Stimulated activated effector memory CD8-positive, alpha-beta T cell treated with anti-CD3 and anti-CD28 coated beads, Interleukin-12 subunit alpha, Interleukin-12 subunit beta, amount 100 ng/mL, for 72 hours (primary cell): ENCODE measurements around the gene DCDC2C.

Source experiments
- ATAC-seq: fragments of 150-1000 bp; cut with Tn5 transposase; 2 replicates; pipeline ENCODE4 v1.10.0; 2021
- DNase-seq, 2 donors: peaks; one replicate each; pipeline ENCODE4 v3.0.0; 2021 to 2022; ENCODE audit warnings: low spot score in 2 of 2
- H3K27ac Mint-ChIP-seq: one replicate; pipeline ENCODE4 v1.8.0; 2022; ENCODE audit warnings: mild to moderate bottlenecking, mixed read lengths
- H3K36me3 Mint-ChIP-seq: one replicate; pipeline ENCODE4 v1.8.0; 2022; ENCODE audit warnings: mild to moderate bottlenecking, mixed read lengths
- H3K4me1 Mint-ChIP-seq: one replicate; pipeline ENCODE4 v1.8.0; 2022; ENCODE audit warnings: mixed read lengths
- H3K4me3 Mint-ChIP-seq: one replicate; pipeline ENCODE4 v1.8.0; 2022; ENCODE audit warnings: mild to moderate bottlenecking, mixed read lengths
- H3K9me3 Mint-ChIP-seq: one replicate; pipeline ENCODE4 v1.8.0; 2022; ENCODE audit warnings: mixed read lengths

Gene DCDC2C

GRCh38 chr2:3759761-3760160 lies 56.4 kb downstream of the DCDC2C start:
- no peak for ATAC-seq
- DNase-seq = no peak
- Mint-ChIP-seq H3K4me3 (no peak overlapping the region), H3K36me3 (no peaks in the 10 kb centered on the region), H3K9me3 (peaks cover under 1% of the 10 kb centered on the region), H3K27ac (no peak overlapping the region), H3K4me1 (no peaks in the 10 kb centered on the region)

- no peaks in the 10 kb centered on the region for H3K36me3 Mint-ChIP-seq
- DNase-seq = no peak
- ATAC-seq = no peak
- H3K4me3 Mint-ChIP-seq = no peak overlapping the region
- no peaks in the 10 kb centered on the region for H3K9me3 Mint-ChIP-seq
- H3K4me1 Mint-ChIP-seq = no peaks in the 10 kb centered on the region
- no peak overlapping the region for H3K27ac Mint-ChIP-seq
These were observed 57.9 kb downstream of the DCDC2C start for GRCh38 chr2:3761272-3761671.

GRCh38 chr2:3762771-3763447 lies 59.5 kb downstream of the DCDC2C start:
- Mint-ChIP-seq H3K9me3 (no peaks in the 10 kb centered on the region), H3K27ac (no peak overlapping the region), H3K4me1 (no peaks in the 10 kb centered on the region), H3K36me3 (no peaks in the 10 kb centered on the region), H3K4me3 (no peak overlapping the region)
- peak; percentile 43 for ATAC-seq
- DNase-seq = no peak

GRCh38 chr2:3766824-3767223 lies 63.4 kb downstream of the DCDC2C start:
- ATAC-seq (no peak), DNase-seq (no peak)
- no peaks in the 10 kb centered on the region for H3K4me1 Mint-ChIP-seq
- H3K9me3 Mint-ChIP-seq = no peaks in the 10 kb centered on the region
- no peaks in the 10 kb centered on the region for H3K36me3 Mint-ChIP-seq
- no peak overlapping the region for H3K4me3 Mint-ChIP-seq
- H3K27ac Mint-ChIP-seq = no peak overlapping the region

GRCh38 chr2:3768960-3769765 lies 65.8 kb downstream of the DCDC2C start:
- Mint-ChIP-seq H3K27ac (no peak overlapping the region), H3K4me1 (no peaks in the 10 kb centered on the region), H3K4me3 (no peak overlapping the region), H3K9me3 (no peaks in the 10 kb centered on the region), H3K36me3 (no peaks in the 10 kb centered on the region)
- ATAC-seq = no peak
- DNase-seq = no peak

- Mint-ChIP-seq H3K4me3 (no peak overlapping the region), H3K27ac (no peak overlapping the region), H3K4me1 (no peaks in the 10 kb centered on the region), H3K36me3 (no peaks in the 10 kb centered on the region), H3K9me3 (no peaks in the 10 kb centered on the region)
- DNase-seq (no peak), ATAC-seq (no peak)
These were observed 66.4 kb downstream of the DCDC2C start for GRCh38 chr2:3769766-3770165.

- no peak for ATAC-seq
These were observed 67.5 kb downstream of the DCDC2C start for GRCh38 chr2:3770724-3771415.

GRCh38 chr2:3771576-3771975 lies 68.2 kb downstream of the DCDC2C start:
- no peaks in the 10 kb centered on the region for H3K4me1 Mint-ChIP-seq
- ATAC-seq (peak; percentile 21), DNase-seq (no peak)
- H3K27ac Mint-ChIP-seq = no peak overlapping the region
- H3K4me3 Mint-ChIP-seq = no peak overlapping the region
- H3K9me3 Mint-ChIP-seq = peaks cover 4% of the 10 kb centered on the region
- H3K36me3 Mint-ChIP-seq = no peaks in the 10 kb centered on the region

More at GRCh38 chr2:3770724-3771415, 67.5 kb downstream of the DCDC2C start:
- H3K4me3 Mint-ChIP-seq = no peak overlapping the region
- no peak overlapping the region for H3K27ac Mint-ChIP-seq
- DNase-seq = no peak
- no peaks in the 10 kb centered on the region for H3K9me3 Mint-ChIP-seq
- no peaks in the 10 kb centered on the region for H3K4me1 Mint-ChIP-seq
- H3K36me3 Mint-ChIP-seq = no peaks in the 10 kb centered on the region

- no peak for ATAC-seq
- H3K9me3 Mint-ChIP-seq = peaks cover 5% of the 10 kb centered on the region
- H3K4me1 Mint-ChIP-seq = no peaks in the 10 kb centered on the region
- no peaks in the 10 kb centered on the region for H3K36me3 Mint-ChIP-seq
- no peak overlapping the region for H3K27ac Mint-ChIP-seq
- H3K4me3 Mint-ChIP-seq = no peak overlapping the region
- no peak for DNase-seq
These were observed 71.0 kb downstream of the DCDC2C start for GRCh38 chr2:3774336-3774735.

- Mint-ChIP-seq H3K36me3 (no peaks in the 10 kb centered on the region), H3K4me1 (peaks cover 6% of the 10 kb centered on the region), H3K27ac (no peak overlapping the region), H3K4me3 (no peak overlapping the region), H3K9me3 (peaks cover 5% of the 10 kb centered on the region)
- ATAC-seq (no peak), DNase-seq (no peak)
These were observed 72.9 kb downstream of the DCDC2C start for GRCh38 chr2:3776311-3776710.

GRCh38 chr2:3777966-3778365 lies 74.6 kb downstream of the DCDC2C start:
- H3K4me1 Mint-ChIP-seq = peaks cover 6% of the 10 kb centered on the region
- ATAC-seq (no peak), DNase-seq (no peak)
- H3K9me3 Mint-ChIP-seq = peaks cover 5% of the 10 kb centered on the region
- H3K27ac Mint-ChIP-seq = no peak overlapping the region
- H3K36me3 Mint-ChIP-seq = no peaks in the 10 kb centered on the region
- H3K4me3 Mint-ChIP-seq = no peak overlapping the region

- H3K4me3 Mint-ChIP-seq = no peak overlapping the region
- no peak overlapping the region for H3K27ac Mint-ChIP-seq
- H3K4me1 Mint-ChIP-seq = peaks cover 6% of the 10 kb centered on the region
These were observed 75.6 kb downstream of the DCDC2C start for GRCh38 chr2:3778851-3779495.

GRCh38 chr2:3779496-3780049 lies 76.2 kb downstream of the DCDC2C start:
- no peaks in the 10 kb centered on the region for H3K36me3 Mint-ChIP-seq
- no peak overlapping the region for H3K27ac Mint-ChIP-seq
- H3K9me3 Mint-ChIP-seq = peaks cover 5% of the 10 kb centered on the region
- H3K4me3 Mint-ChIP-seq = no peak overlapping the region
- H3K4me1 Mint-ChIP-seq = peaks cover 6% of the 10 kb centered on the region
- ATAC-seq (no peak), DNase-seq (no peak)

More at GRCh38 chr2:3778851-3779495, 75.6 kb downstream of the DCDC2C start:
- H3K9me3 Mint-ChIP-seq = peaks cover 5% of the 10 kb centered on the region
- DNase-seq (no peak), ATAC-seq (no peak)
- no peaks in the 10 kb centered on the region for H3K36me3 Mint-ChIP-seq

- H3K27ac Mint-ChIP-seq = no peak overlapping the region
- H3K9me3 Mint-ChIP-seq = peaks cover 5% of the 10 kb centered on the region
- ATAC-seq = peak; percentile 87
- H3K4me3 Mint-ChIP-seq = peak overlapping the region; percentile 33
- H3K4me1 Mint-ChIP-seq = peaks cover 6% of the 10 kb centered on the region
- H3K36me3 Mint-ChIP-seq = no peaks in the 10 kb centered on the region
- DNase-seq = peak; percentile 7 to 62
These were observed 77.4 kb downstream of the DCDC2C start for GRCh38 chr2:3780477-3781402.
